H9 (cell line): ENCODE data around the gene CD151. TPM values are rescaled to one million over a fixed set of nuclear protein-coding genes. Genes with fewer than 3 reads are reported as not detected.

Experiments used
- DNase-seq: peaks from one replicate; pipeline ENCODE4 v3.0.0-alpha.2; 2017
- H2AFZ ChIP-seq: one replicate; pipeline ENCODE4 v1.6.1; 2013; ENCODE audit warnings: mild to moderate bottlenecking, low read length, control low read depth, moderate library complexity
- H2AK5ac ChIP-seq: 2 replicates; pipeline ENCODE4 v1.6.1; 2013; ENCODE audit warnings: low read length, control low read depth, mixed read lengths; ENCODE audit not compliant: insufficient read length
- H2BK120ac ChIP-seq: one replicate; pipeline ENCODE4 v1.6.1; 2013; ENCODE audit warnings: low read depth, mild to moderate bottlenecking, low read length, control low read depth, inconsistent platforms; ENCODE audit not compliant: poor library complexity, severe bottlenecking
- H2BK12ac ChIP-seq: 2 replicates; pipeline ENCODE4 v1.6.1; 2013; ENCODE audit warnings: low read length, control low read depth, mixed read lengths, low read depth; ENCODE audit not compliant: insufficient read length
- H2BK15ac ChIP-seq: 2 replicates; pipeline ENCODE4 v1.6.1; 2013; ENCODE audit warnings: low read depth, low read length, control low read depth
- H2BK20ac ChIP-seq: one replicate; pipeline ENCODE4 v1.6.1; 2013; ENCODE audit warnings: low read depth, mild to moderate bottlenecking, low read length, control low read depth, inconsistent platforms; ENCODE audit not compliant: poor library complexity, severe bottlenecking
- H2BK5ac ChIP-seq: 2 replicates; pipeline ENCODE4 v1.6.1; 2013; ENCODE audit warnings: low read length, control low read depth, mixed read lengths; ENCODE audit not compliant: insufficient read length
- H3K14ac ChIP-seq: 2 replicates; pipeline ENCODE4 v1.6.1; 2013; ENCODE audit warnings: low read length, control low read depth; ENCODE audit not compliant: insufficient read depth
- H3K18ac ChIP-seq: 2 replicates; pipeline ENCODE4 v1.6.1; 2013; ENCODE audit warnings: low read depth, mild to moderate bottlenecking, mixed read lengths, low read length, control low read depth; ENCODE audit not compliant: insufficient read length
- H3K23ac ChIP-seq: 2 replicates; pipeline ENCODE4 v1.6.1; 2013; ENCODE audit warnings: low read length, control low read depth, mixed read lengths, low read depth; ENCODE audit not compliant: insufficient read length
- H3K23me2 ChIP-seq: 2 replicates; pipeline ENCODE4 v1.6.1; 2013; ENCODE audit warnings: low read depth, mild to moderate bottlenecking, mixed read lengths, low read length, control low read depth; ENCODE audit not compliant: insufficient read length, poor library complexity, severe bottlenecking
- H3K27ac ChIP-seq: 2 replicates; pipeline ENCODE4 v1.5.1; 2013; ENCODE audit warnings: low read length, control low read depth, mixed read lengths, low read depth; ENCODE audit not compliant: insufficient read length
- H3K27me3 ChIP-seq: 2 replicates; pipeline ENCODE4 v1.6.1; 2013; ENCODE audit warnings: low read length, control low read depth, inconsistent platforms; ENCODE audit not compliant: insufficient read depth
- H3K4ac ChIP-seq: 2 replicates; pipeline ENCODE4 v1.6.1; 2013; ENCODE audit warnings: low read depth, mild to moderate bottlenecking, control low read depth, inconsistent platforms, low read length, moderate library complexity
- H3K4me1 ChIP-seq: 2 replicates; pipeline ENCODE4 v1.6.1; 2013; ENCODE audit warnings: low read length, control low read depth, inconsistent platforms; ENCODE audit not compliant: insufficient read depth
- H3K4me2 ChIP-seq: 2 replicates; pipeline ENCODE4 v1.6.1; 2013; ENCODE audit warnings: low read length, control low read depth, mixed read lengths; ENCODE audit not compliant: insufficient read length, insufficient read depth
- H3K56ac ChIP-seq: 2 replicates; pipeline ENCODE4 v1.6.1; 2013; ENCODE audit warnings: low read depth, mild to moderate bottlenecking, mixed read lengths, low read length, control low read depth; ENCODE audit not compliant: insufficient read length
- H3K79me1 ChIP-seq: 2 replicates; pipeline ENCODE4 v1.6.1; 2013; ENCODE audit warnings: low read depth, mild to moderate bottlenecking, moderate library complexity, low read length, control low read depth, inconsistent platforms; ENCODE audit not compliant: insufficient read depth, poor library complexity, severe bottlenecking
- H3K79me2 ChIP-seq: 2 replicates; pipeline ENCODE4 v1.6.1; 2013; ENCODE audit warnings: low read length, control low read depth, inconsistent platforms; ENCODE audit not compliant: insufficient read depth
- H3K9ac ChIP-seq: 2 replicates; pipeline ENCODE4 v1.6.1; 2013; ENCODE audit warnings: low read length, control low read depth, mixed read lengths; ENCODE audit not compliant: insufficient read length; ENCODE audit errors: extremely low read depth
- H3K9me3 ChIP-seq: one replicate; pipeline ENCODE4 v1.6.1; 2013; ENCODE audit warnings: low read depth, low read length, inconsistent platforms; ENCODE audit not compliant: control insufficient read depth
- H3T11ph ChIP-seq: one replicate; pipeline ENCODE4 v1.6.1; 2013; ENCODE audit warnings: mild to moderate bottlenecking, low read length, control low read depth, inconsistent platforms
- H4K20me1 ChIP-seq: one replicate; pipeline ENCODE4 v1.6.1; 2013; ENCODE audit not compliant: control insufficient read depth, insufficient read length, insufficient read depth
- H4K5ac ChIP-seq: 2 replicates; pipeline ENCODE4 v1.6.1; 2013; ENCODE audit warnings: low read depth, mild to moderate bottlenecking, mixed read lengths, low read length, control low read depth; ENCODE audit not compliant: insufficient read length
- H4K8ac ChIP-seq: replicated peaks from 2 replicates; pipeline ENCODE4 v1.6.1; 2013; ENCODE audit warnings: low read length, control low read depth, mixed read lengths, low read depth; ENCODE audit not compliant: insufficient read length
- H4K91ac ChIP-seq: 2 replicates; pipeline ENCODE4 v1.6.1; 2013; ENCODE audit warnings: low read depth, mild to moderate bottlenecking, moderate library complexity, mixed read lengths, low read length, control low read depth; ENCODE audit not compliant: insufficient read length
- H3K27ac Mint-ChIP-seq, 3 experiments: 2 replicates in 2 of 3; 3 replicates in 1 of 3; pipeline ENCODE4 v1.8.0; 2020 to 2021; ENCODE audit warnings: mixed read lengths in 3 of 3, mild to moderate bottlenecking in 1 of 3, moderate library complexity in 1 of 3
- H3K27me3 Mint-ChIP-seq: 2 replicates; pipeline ENCODE4 v1.8.0; 2021; ENCODE audit warnings: low read depth, mild to moderate bottlenecking, moderate library complexity, mixed read lengths
- H3K36me3 Mint-ChIP-seq, 3 experiments: 2 replicates in 2 of 3; 3 replicates in 1 of 3; pipeline ENCODE4 v1.8.0; 2020 to 2021; ENCODE audit warnings: low read depth in 3 of 3, mixed read lengths in 3 of 3; ENCODE audit not compliant: insufficient read depth in 1 of 3
- H3K4me1 Mint-ChIP-seq, 2 experiments: 2 replicates each; pipeline ENCODE4 v1.8.0; 2020; ENCODE audit warnings: mixed read lengths in 2 of 2
- H3K4me3 Mint-ChIP-seq, 2 experiments: 2 replicates in 1 of 2; 3 replicates in 1 of 2; pipeline ENCODE4 v1.8.0; 2020 to 2021; ENCODE audit warnings: mild to moderate bottlenecking in 2 of 2, mixed read lengths in 2 of 2, moderate library complexity in 1 of 2
- H3K9me3 Mint-ChIP-seq, 2 experiments: 2 replicates in 1 of 2; 3 replicates in 1 of 2; pipeline ENCODE4 v1.8.0; 2020; ENCODE audit warnings: mild to moderate bottlenecking in 2 of 2, mixed read lengths in 2 of 2, moderate library complexity in 1 of 2
- CTCF ChIP-seq: fragments of 200-600 bp; sonication (generic); conservative IDR thresholded peaks from 3 replicates; pipeline ENCODE4 v1.8.0; 2021; ENCODE audit warnings: antibody characterized with exemption, mild to moderate bottlenecking
- WGBS: extraction: QIAGEN DNeasy Blood & Tissue Kit; methylation state at CpG from one replicate; pipeline ENCODE4 v1.1.7; 2013; ENCODE audit warnings: missing lambda C conversion rate, low lambda C conversion rate, mixed read lengths; ENCODE audit not compliant: insufficient read length; ENCODE audit errors: extremely low coverage; 5-methylcytosine and 5-hydroxymethylcytosine counted together
- total RNA-seq: library from RNA; stranded (reverse); gene quantifications from 2 replicates; pipeline ENCODE4 v1.2.1, GENCODE V29; 2021

The CD151 gene
- total RNA-seq, 1 experiment from 2014 or later = 138 TPM

- no peak for TF ChIP-seq CTCF
- Histone ChIP-seq H3K23ac (no peak overlapping the region), H4K5ac (no peak overlapping the region), H2BK12ac (no peak overlapping the region), H4K91ac (no peak overlapping the region), H3K9me3 (no peaks in the 10 kb centered on the region), H2AK5ac (no peak overlapping the region), H2AFZ (no peak overlapping the region), H2BK20ac (no peak overlapping the region), H3K4me1 (no peaks in the 10 kb centered on the region), H3T11ph (no peak overlapping the region), H4K20me1 (no peaks in the 10 kb centered on the region), H2BK5ac (no peak overlapping the region), H3K14ac (no peak overlapping the region), H3K79me1 (no peaks in the 10 kb centered on the region), H3K79me2 (no peaks in the 10 kb centered on the region), H4K8ac (no peak overlapping the region), H2BK15ac (no peak overlapping the region), H3K4me2 (no peak overlapping the region), H3K9ac (no peak overlapping the region), H2BK120ac (no peak overlapping the region), H3K56ac (no peak overlapping the region), H3K27ac (no peak overlapping the region), H3K27me3 (no peaks in the 10 kb centered on the region), H3K18ac (no peak overlapping the region), H3K4ac (no peak overlapping the region), H3K23me2 (peaks cover 1% of the 10 kb centered on the region)
- no peak for DNase-seq
- Mint-ChIP-seq H3K4me3 (no peak overlapping the region), H3K36me3 (peaks cover 0 to 13% (median 0%) of the 10 kb centered on the region in 3 experiments; a peak in 3 of 7 replicates), H3K9me3 (no peaks in the 10 kb centered on the region), H3K4me1 (peaks cover 8 to 62% of the 10 kb centered on the region in 2 experiments), H3K27me3 (peaks cover 12% of the 10 kb centered on the region), H3K27ac (no peak overlapping the region)
- WGBS = no CpG with 5 or more reads among the region's 12 CpGs
These were observed 23.0 kb downstream of the CD151 start for GRCh38 chr11:855796-856195.
